Adrenal gland (tissue), 12 donors: ENCODE measurements around the gene NCL. TPM values are rescaled to one million over a fixed set of nuclear protein-coding genes. Genes with fewer than 3 reads are reported as not detected.
A peak's percentile ranks its signal among the peaks of the same experiment; 100 is the strongest.

ENCODE experiments used
- DNase-seq, 7 donors: peaks; one replicate each; pipeline ENCODE4 v3.0.0-alpha.2; 2019 to 2020
- H3K27ac ChIP-seq, 5 donors: fragments of 200-600 bp; sonication (generic) in 4 of 5; 1 replicate in 3 of 5; 2 replicates in 2 of 5; pipeline versions ENCODE4 v1.5.1 to v1.8.0; 2016 to 2020; ENCODE audit warnings: mild to moderate bottlenecking in 1 of 5
- H3K27me3 ChIP-seq: fragments of 200-600 bp; 2 replicates; pipeline ENCODE4 v1.8.0; 2021
- H3K36me3 ChIP-seq, 2 donors: fragments of 200-600 bp; replicated peaks in 1 of 2; 1 replicate in 1 of 2; 2 replicates in 1 of 2; pipeline versions ENCODE4 v1.5.1 to v1.8.0; 2018 to 2022
- H3K4me1 ChIP-seq, 2 donors: fragments of 200-600 bp; replicated peaks in 1 of 2; 1 replicate in 1 of 2; 2 replicates in 1 of 2; pipeline versions ENCODE4 v1.5.1 to v1.8.0; 2018 to 2021
- H3K4me3 ChIP-seq, 4 donors: fragments of 200-600 bp; sonication (generic) in 3 of 4; one replicate each; pipeline ENCODE4 v1.5.1; 2016 to 2018
- H3K9me3 ChIP-seq, 3 donors: fragments of 200-600 bp; sonication (generic) in 1 of 3; replicated peaks in 1 of 3; 1 replicate in 2 of 3; 2 replicates in 1 of 3; pipeline versions ENCODE4 v1.5.1 to v1.8.0; 2016 to 2021
- POLR2A ChIP-seq, 2 donors: fragments of 450-650 bp; IDR thresholded peaks; one replicate each; pipeline ENCODE4 v1.6.1; 2017; ENCODE audit warnings: antibody characterized with exemption in 2 of 2, mild to moderate bottlenecking in 2 of 2, moderate library complexity in 1 of 2
- WGBS, 4 donors: extraction: QIAGEN DNeasy Blood & Tissue Kit in 2 of 4; methylation state at CpG; one replicate each; pipeline versions ENCODE4 v1.1.5 to v1.1.7; 2013 to 2017; 5-methylcytosine and 5-hydroxymethylcytosine counted together
- intact Hi-C, 2 donors: fragments of 100-400 bp; cut with DNase I; formaldehyde crosslinking; loops; one replicate each; pipeline versions ENCODE4 v1.14.1 to v1.15.0; 2022 to 2023
- polyA plus RNA-seq, 3 donors: library from polyadenylated mRNA; stranded (reverse); fragments of 200-250 nt in 2 of 3; fragments of 350-450 nt in 1 of 3; fragmentation: Illumina TruSeq in 1 of 3; extraction: RNeasy Lipid Tissue Mini Kit (QIAGEN cat#74804) in 1 of 3; gene quantifications; one replicate each; pipeline ENCODE4 v1.2.3, GENCODE V29; 2013 to 2014
- total RNA-seq, 9 donors: library from RNA; depleted of rRNA in 4 of 9; stranded (reverse); fragments of >200 nt in 4 of 9; fragments of 120-200 nt in 1 of 9; fragmentation: NEBNext Ultra II Directional in 1 of 9; extraction: Animal tissue kit (Norgen Biotek cat#: 25700) in 1 of 9; gene quantifications; one replicate each; pipeline versions ENCODE4 v1.1.0 to v1.2.4, GENCODE V29; 2013 to 2023
- TF ChIP-seq, protein P1 (sequence below), 6 experiments: fragments of 450-650 bp in 4 of 6; fragments of 200-600 bp in 2 of 6; sonication (generic) in 1 of 6; IDR thresholded peaks; 1 replicate in 5 of 6; 2 replicates in 1 of 6; pipeline versions ENCODE4 v1.5.1 to v1.8.0; 2016 to 2021; ENCODE audit warnings: antibody characterized with exemption in 6 of 6, mild to moderate bottlenecking in 2 of 6, moderate library complexity in 1 of 6
- donor health status: healthy with polysubstance abuse.
- donor health status: Bipolar disorder and iron deficiency.
- donor health status: DM: yes; HTN: yes; CAD: no.
- donor health status: DM: no; HTN: no; CAD: no.
- donor health status: DM: no; HTN: no; CAD: no.
- donor health status: DM: yes; HTN: yes; CAD: no.

NCL gene
- total and polyA plus RNA-seq, 12 donors = 70.6 to 1,227 (median 184) TPM

GRCh38 chr2:231455890-231456289, 8.4 kb downstream of the NCL start:
- peak in 1 of 7 donors; percentile 27 for DNase-seq
- no peaks in the 10 kb centered on the region for H3K27me3 ChIP-seq
- H3K4me1 ChIP-seq = no peaks in the 10 kb centered on the region
- intact Hi-C loops = no loop called here
- H3K9me3 ChIP-seq = no peaks in the 10 kb centered on the region
- no peak overlapping the region for H3K27ac ChIP-seq
- WGBS, 4 donors = 83 to 91% (median 87%) methylated on average over 6 of the region's 6 CpGs
- H3K36me3 ChIP-seq = peaks cover 0 to 83% of the 10 kb centered on the region in 2 donors
- H3K4me3 ChIP-seq = no peak overlapping the region
- TF ChIP-seq POLR2A (IDR thresholded peaks at IDR 0.05) = no peak
- TF ChIP-seq, protein P1, sequence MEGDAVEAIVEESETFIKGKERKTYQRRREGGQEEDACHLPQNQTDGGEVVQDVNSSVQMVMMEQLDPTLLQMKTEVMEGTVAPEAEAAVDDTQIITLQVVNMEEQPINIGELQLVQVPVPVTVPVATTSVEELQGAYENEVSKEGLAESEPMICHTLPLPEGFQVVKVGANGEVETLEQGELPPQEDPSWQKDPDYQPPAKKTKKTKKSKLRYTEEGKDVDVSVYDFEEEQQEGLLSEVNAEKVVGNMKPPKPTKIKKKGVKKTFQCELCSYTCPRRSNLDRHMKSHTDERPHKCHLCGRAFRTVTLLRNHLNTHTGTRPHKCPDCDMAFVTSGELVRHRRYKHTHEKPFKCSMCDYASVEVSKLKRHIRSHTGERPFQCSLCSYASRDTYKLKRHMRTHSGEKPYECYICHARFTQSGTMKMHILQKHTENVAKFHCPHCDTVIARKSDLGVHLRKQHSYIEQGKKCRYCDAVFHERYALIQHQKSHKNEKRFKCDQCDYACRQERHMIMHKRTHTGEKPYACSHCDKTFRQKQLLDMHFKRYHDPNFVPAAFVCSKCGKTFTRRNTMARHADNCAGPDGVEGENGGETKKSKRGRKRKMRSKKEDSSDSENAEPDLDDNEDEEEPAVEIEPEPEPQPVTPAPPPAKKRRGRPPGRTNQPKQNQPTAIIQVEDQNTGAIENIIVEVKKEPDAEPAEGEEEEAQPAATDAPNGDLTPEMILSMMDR (IDR thresholded peaks at IDR 0.05) = no peak

DNA sequence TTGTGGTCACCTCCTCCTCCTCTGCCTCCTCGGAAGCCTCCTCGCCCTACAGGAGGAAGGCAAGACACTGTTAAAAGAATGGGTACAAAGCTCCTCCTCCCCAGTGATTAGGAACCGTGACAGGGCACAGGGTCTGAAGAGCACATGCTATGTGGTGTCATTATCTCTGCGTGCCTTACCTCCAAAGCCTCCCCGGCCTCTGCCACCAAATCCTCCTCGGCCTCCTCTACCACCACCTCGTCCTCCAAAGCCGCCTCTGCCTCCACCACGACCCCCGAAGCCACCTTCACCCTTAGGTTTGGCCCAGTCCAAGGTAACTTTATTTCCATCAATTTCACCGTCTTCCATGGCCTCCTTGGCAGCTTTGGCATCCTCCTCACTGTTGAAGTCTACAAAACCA, 9.1 kb downstream of the NCL start:
- WGBS, 4 donors = 79 to 83% (median 80%) methylated on average over 11 of the region's 11 CpGs
- H3K36me3 ChIP-seq = peaks cover 0 to 76% of the 10 kb centered on the region in 2 donors

GRCh38 chr2:231454361-231454791, 9.9 kb downstream of the NCL start:
- Histone ChIP-seq H3K27ac (peak overlapping the region in 1 of 5 donors; percentile 34), H3K27me3 (no peaks in the 10 kb centered on the region), H3K9me3 (no peaks in the 10 kb centered on the region), H3K36me3 (peaks cover 0 to 67% of the 10 kb centered on the region in 2 donors), H3K4me1 (no peaks in the 10 kb centered on the region), H3K4me3 (no peak overlapping the region)
- peak in 1 of 7 donors; percentile 43 for DNase-seq
- WGBS, 4 donors = 79 to 84% (median 82%) methylated on average over 4 of the region's 4 CpGs
- TF ChIP-seq POLR2A (IDR thresholded peaks at IDR 0.05) = no peak
- TF ChIP-seq, protein P1 (IDR thresholded peaks at IDR 0.05) = no peak
- intact Hi-C loops = loop anchor here in 1 of 2 donors (5.0 kb wide), 1 partner anchor 227 kb away; no protein-coding TSS in a partner anchor

More for the DNA sequence above, 9.1 kb downstream of the NCL start:
- Histone ChIP-seq H3K4me3 (no peak overlapping the region), H3K4me1 (no peaks in the 10 kb centered on the region), H3K9me3 (no peaks in the 10 kb centered on the region), H3K27me3 (no peaks in the 10 kb centered on the region), H3K27ac (no peak overlapping the region)
- peak in 1 of 7 donors; percentile 41 for DNase-seq
- TF ChIP-seq, protein P1 (IDR thresholded peaks at IDR 0.05) = no peak
- TF ChIP-seq POLR2A (IDR thresholded peaks at IDR 0.05) = no peak
- intact Hi-C loops = no loop called here

DNA sequence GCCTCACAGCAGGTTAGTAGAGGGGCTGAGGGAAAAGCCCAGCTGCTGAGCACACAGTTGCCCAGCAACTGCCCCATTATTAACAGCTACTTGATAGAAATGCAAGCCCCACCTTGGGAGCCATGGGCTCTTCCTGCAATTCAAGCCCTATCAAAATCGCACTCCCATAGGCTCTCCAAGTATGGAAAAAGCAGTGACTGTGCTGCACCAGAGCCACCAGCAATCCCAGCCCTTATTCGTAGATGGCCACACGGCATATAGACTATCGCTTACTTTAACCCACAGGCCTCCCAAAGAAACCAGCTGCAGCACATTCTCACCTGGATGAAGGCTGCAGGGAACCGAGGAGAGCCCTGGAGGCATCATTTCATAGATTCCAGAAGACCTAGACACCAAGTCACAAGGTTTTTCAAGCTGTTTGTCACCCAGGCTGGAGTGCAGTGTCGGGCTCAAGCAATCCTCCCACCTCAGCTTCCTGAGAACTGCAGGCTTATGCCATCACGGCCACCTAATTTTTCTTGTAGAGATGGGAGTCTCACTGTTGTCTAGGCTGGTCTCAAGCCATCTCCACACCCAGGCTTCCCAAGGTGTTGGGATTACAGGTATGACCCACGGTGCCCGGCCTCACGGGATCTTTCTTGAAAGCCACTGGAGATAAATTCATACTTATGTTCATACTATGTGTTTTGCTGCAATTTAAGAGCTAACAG, 11.3 kb downstream of the NCL start:
- peaks cover 0 to 53% of the 10 kb centered on the region in 2 donors for H3K36me3 ChIP-seq
- H3K4me1 ChIP-seq = no peaks in the 10 kb centered on the region
- H3K4me3 ChIP-seq = no peak overlapping the region
- WGBS, 4 donors = 75 to 77% (median 76%) methylated on average over 8 to 10 of the region's 10 CpGs
- H3K27me3 ChIP-seq = no peaks in the 10 kb centered on the region
- H3K9me3 ChIP-seq = no peaks in the 10 kb centered on the region
- intact Hi-C loops = loop anchor here in 1 of 2 donors (5.0 kb wide), 1 partner anchor 226 kb away; no protein-coding TSS in a partner anchor
- DNase-seq = peak in 1 of 7 donors; percentile 54
- TF ChIP-seq, protein P1 (IDR thresholded peaks at IDR 0.05) = no peak
- no peak for TF ChIP-seq POLR2A (IDR thresholded peaks at IDR 0.05)
- peak overlapping the region in 2 of 5 donors; percentile 34 to 63 for H3K27ac ChIP-seq
